Hepatocyte (in vitro differentiated cells): ENCODE data around the gene RNPS1. TPM values are rescaled to one million over a fixed set of nuclear protein-coding genes. Genes with fewer than 3 reads are reported as not detected.

Experiments used
- DNase-seq: peaks from one replicate; pipeline ENCODE4 v3.0.0-alpha.2; 2016; ENCODE audit warnings: low spot score
- H2AFZ ChIP-seq: fragments of 200-600 bp; sonication (generic); 2 replicates; pipeline ENCODE4 v1.6.0; 2016; ENCODE audit warnings: antibody characterized with exemption, mild to moderate bottlenecking
- H3K27ac ChIP-seq: fragments of 200-600 bp; sonication (generic); 2 replicates; pipeline ENCODE4 v1.5.1; 2016; ENCODE audit warnings: mild to moderate bottlenecking
- H3K27me3 ChIP-seq: fragments of 200-600 bp; sonication (generic); 2 replicates; pipeline ENCODE4 v1.6.1; 2016
- H3K36me3 ChIP-seq: fragments of 200-600 bp; sonication (generic); replicated peaks from 2 replicates; pipeline ENCODE4 v1.5.1; 2016; ENCODE audit warnings: low read depth; ENCODE audit not compliant: insufficient read depth
- H3K4me1 ChIP-seq: fragments of 200-600 bp; sonication (generic); 2 replicates; pipeline ENCODE4 v1.5.1; 2016; ENCODE audit warnings: mild to moderate bottlenecking, moderate library complexity; ENCODE audit not compliant: insufficient read depth
- H3K4me2 ChIP-seq: fragments of 200-600 bp; sonication (generic); 2 replicates; pipeline ENCODE4 v1.6.0; 2016
- H3K4me3 ChIP-seq: fragments of 200-600 bp; sonication (generic); 2 replicates; pipeline ENCODE4 v1.5.1; 2016; ENCODE audit warnings: mild to moderate bottlenecking
- H3K79me2 ChIP-seq: fragments of 200-600 bp; sonication (generic); 2 replicates; pipeline ENCODE4 v1.6.0; 2017; ENCODE audit warnings: mild to moderate bottlenecking
- H3K9me2 ChIP-seq: fragments of 200-600 bp; sonication (generic); replicated peaks from 2 replicates; pipeline ENCODE4 v1.6.0; 2017; ENCODE audit warnings: mild to moderate bottlenecking; ENCODE audit not compliant: insufficient read depth
- H3K9me3 ChIP-seq: fragments of 200-600 bp; sonication (generic); 2 replicates; pipeline ENCODE4 v1.5.1; 2016; ENCODE audit warnings: low read depth, mild to moderate bottlenecking
- H4K20me1 ChIP-seq: fragments of 200-600 bp; sonication (generic); 2 replicates; pipeline ENCODE4 v1.6.0; 2016; ENCODE audit warnings: mild to moderate bottlenecking; ENCODE audit not compliant: insufficient read depth, poor library complexity, severe bottlenecking
- EZH2 ChIP-seq: fragments of 200-600 bp; sonication (generic); IDR thresholded peaks from 2 replicates; pipeline ENCODE4 v1.6.1; 2016; ENCODE audit warnings: antibody characterized with exemption, mild to moderate bottlenecking, borderline replicate concordance
- EZH2phosphoT487 ChIP-seq: fragments of 200-600 bp; sonication (generic); IDR thresholded peaks from one replicate; pipeline ENCODE4 v1.6.1; 2018; ENCODE audit warnings: antibody characterized with exemption, mild to moderate bottlenecking, low read depth, moderate library complexity; ENCODE audit not compliant: unreplicated experiment, severe bottlenecking
- WGBS: methylation state at CpG from one replicate; pipeline ENCODE4 v1.1.6; 2016; ENCODE audit warnings: low lambda C conversion rate; ENCODE audit errors: missing lambda C conversion rate; 5-methylcytosine and 5-hydroxymethylcytosine counted together
- polyA plus RNA-seq: library from polyadenylated mRNA; unstranded; fragments of >200 nt; fragmentation: Nextera tagmentation; extraction: Ambion mirVana; gene quantifications from 2 replicates; pipeline ENCODE4 v1.2.1, GENCODE V29; 2016
- total RNA-seq: library from RNA; depleted of rRNA; stranded (reverse); fragments of >200 nt; gene quantifications from 2 replicates; pipeline ENCODE4 v1.2.3, GENCODE V29; 2014
- TF ChIP-seq, protein P1 (sequence below): fragments of 200-600 bp; sonication (generic); IDR thresholded peaks from 2 replicates; pipeline ENCODE4 v1.5.1; 2016; ENCODE audit warnings: antibody characterized with exemption, mild to moderate bottlenecking; ENCODE audit not compliant: poor library complexity

RNPS1 gene
- total and polyA plus RNA-seq, 2 experiments from 2014 or later: 128 to 198 TPM

- Histone ChIP-seq H3K79me2 (peaks cover 27% of the 10 kb centered on the region), H3K4me1 (peaks cover 16% of the 10 kb centered on the region), H2AFZ (no peak overlapping the region), H4K20me1 (peaks cover 8% of the 10 kb centered on the region), H3K4me3 (no peak overlapping the region), H3K36me3 (no peaks in the 10 kb centered on the region), H3K9me3 (no peaks in the 10 kb centered on the region), H3K9me2 (no peaks in the 10 kb centered on the region), H3K27ac (no peak overlapping the region), H3K27me3 (no peaks in the 10 kb centered on the region), H3K4me2 (no peak overlapping the region)
- 96% methylated on average over 9 of the region's 9 CpGs for WGBS
- TF ChIP-seq EZH2 (no peak), EZH2phosphoT487 (no peak)
- TF ChIP-seq, protein P1, sequence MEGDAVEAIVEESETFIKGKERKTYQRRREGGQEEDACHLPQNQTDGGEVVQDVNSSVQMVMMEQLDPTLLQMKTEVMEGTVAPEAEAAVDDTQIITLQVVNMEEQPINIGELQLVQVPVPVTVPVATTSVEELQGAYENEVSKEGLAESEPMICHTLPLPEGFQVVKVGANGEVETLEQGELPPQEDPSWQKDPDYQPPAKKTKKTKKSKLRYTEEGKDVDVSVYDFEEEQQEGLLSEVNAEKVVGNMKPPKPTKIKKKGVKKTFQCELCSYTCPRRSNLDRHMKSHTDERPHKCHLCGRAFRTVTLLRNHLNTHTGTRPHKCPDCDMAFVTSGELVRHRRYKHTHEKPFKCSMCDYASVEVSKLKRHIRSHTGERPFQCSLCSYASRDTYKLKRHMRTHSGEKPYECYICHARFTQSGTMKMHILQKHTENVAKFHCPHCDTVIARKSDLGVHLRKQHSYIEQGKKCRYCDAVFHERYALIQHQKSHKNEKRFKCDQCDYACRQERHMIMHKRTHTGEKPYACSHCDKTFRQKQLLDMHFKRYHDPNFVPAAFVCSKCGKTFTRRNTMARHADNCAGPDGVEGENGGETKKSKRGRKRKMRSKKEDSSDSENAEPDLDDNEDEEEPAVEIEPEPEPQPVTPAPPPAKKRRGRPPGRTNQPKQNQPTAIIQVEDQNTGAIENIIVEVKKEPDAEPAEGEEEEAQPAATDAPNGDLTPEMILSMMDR: no peak
- no peak for DNase-seq
Observed at GRCh38 chr16:2208772-2209171, 59.2 kb downstream of the RNPS1 start.

DNA sequence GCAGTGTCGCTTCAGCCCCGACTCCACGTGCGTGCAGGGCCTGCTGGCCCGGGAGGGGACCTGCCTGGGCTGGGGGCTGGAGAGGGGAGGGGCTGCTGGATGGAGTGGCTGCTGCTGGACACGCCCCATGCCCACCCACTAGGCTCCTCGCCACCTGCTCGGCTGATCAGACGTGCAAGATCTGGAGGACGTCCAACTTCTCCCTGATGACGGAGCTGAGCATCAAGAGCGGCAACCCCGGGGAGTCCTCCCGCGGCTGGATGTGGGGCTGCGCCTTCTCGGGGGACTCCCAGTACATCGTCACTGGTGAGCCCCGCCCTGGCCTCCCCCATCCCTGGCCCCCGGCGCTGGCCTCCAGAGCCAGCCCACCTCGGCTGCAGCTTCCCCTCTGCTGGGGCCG lies 59.6 kb downstream of the RNPS1 start:
- peaks cover 6% of the 10 kb centered on the region for H4K20me1 ChIP-seq
- no peaks in the 10 kb centered on the region for H3K9me2 ChIP-seq
- H3K9me3 ChIP-seq: no peaks in the 10 kb centered on the region
- no peak overlapping the region for H3K4me3 ChIP-seq
- peaks cover 15% of the 10 kb centered on the region for H3K4me1 ChIP-seq
- H3K27ac ChIP-seq: no peak overlapping the region
- H3K36me3 ChIP-seq: no peaks in the 10 kb centered on the region
- DNase-seq: no peak
- WGBS: 85% methylated on average over 7 of the region's 23 CpGs
- H3K4me2 ChIP-seq: no peak overlapping the region
- TF ChIP-seq EZH2: no peak
- no peak for TF ChIP-seq EZH2phosphoT487
- TF ChIP-seq, protein P1: no peak
- H2AFZ ChIP-seq: no peak overlapping the region
- no peaks in the 10 kb centered on the region for H3K27me3 ChIP-seq
- H3K79me2 ChIP-seq: peaks cover 23% of the 10 kb centered on the region

- TF ChIP-seq EZH2phosphoT487: no peak
- no peak for TF ChIP-seq EZH2
- TF ChIP-seq, protein P1: no peak
- no peaks in the 10 kb centered on the region for H3K9me2 ChIP-seq
- no peak for DNase-seq
- H3K4me1 ChIP-seq: peaks cover 11% of the 10 kb centered on the region
- WGBS: 94% methylated on average over 9 of the region's 9 CpGs
- no peaks in the 10 kb centered on the region for H3K27me3 ChIP-seq
- H3K4me2 ChIP-seq: no peak overlapping the region
- no peaks in the 10 kb centered on the region for H3K36me3 ChIP-seq
- peaks cover 18% of the 10 kb centered on the region for H3K79me2 ChIP-seq
- peaks cover 2% of the 10 kb centered on the region for H4K20me1 ChIP-seq
- H3K27ac ChIP-seq: no peak overlapping the region
- no peak overlapping the region for H2AFZ ChIP-seq
- no peak overlapping the region for H3K4me3 ChIP-seq
- no peaks in the 10 kb centered on the region for H3K9me3 ChIP-seq
Observed at GRCh38 chr16:2207872-2208271, 60.1 kb downstream of the RNPS1 start.
